ENCODE results near the gene CCNB2.
"Not testable (repeated sequence)": the region's sequence is repeated elsewhere in the genome, so short reads cannot be mapped to it uniquely, and the experiment has no call there.

CCNB2 gene

GRCh38 chr15:59143281-59143680, 38.3 kb downstream of the CCNB2 start:
- 0 out of 2 replicates have a peak, but pooled peaks cover 3% of the 10 kb centered on the region for H4K20me1 ChIP-seq (ENCODE audit: low read depth, low read length)
- peaks cover 36% of the 10 kb centered on the region for H3F3A ChIP-seq (ENCODE audit: insufficient read depth)
- H3K4me3 ChIP-seq (ENCODE audit: insufficient read depth, low read length, poor library complexity, severe bottlenecking), result no peak overlapping the region
- no peaks in the 10 kb centered on the region for H3K9me2 ChIP-seq (replicated peaks; ENCODE audit: insufficient read depth, low read length)
- H3K27me3 ChIP-seq (ENCODE audit: low read length), result no peaks in the 10 kb centered on the region
- no peak overlapping the region for H3K9ac ChIP-seq (ENCODE audit: low read length)
- peaks cover 24% of the 10 kb centered on the region for H3K36me3 ChIP-seq (ENCODE audit: low read length)
- 0 out of 2 replicates have a peak, but pooled peaks cover 3% of the 10 kb centered on the region for H3K79me2 ChIP-seq (ENCODE audit: insufficient read depth, low read length)
- H2AFZ ChIP-seq (ENCODE audit: low read depth, low read length, severe bottlenecking), result no peak overlapping the region
- H3K4me2 ChIP-seq (ENCODE audit: low read depth, low read length, poor library complexity, severe bottlenecking), result no peak overlapping the region
- no peaks in the 10 kb centered on the region for H3K9me3 ChIP-seq (ENCODE audit: insufficient read depth, low read length)
- H3K27ac ChIP-seq (ENCODE audit: low read depth, low read length), result no peak overlapping the region
- TF ChIP-seq CTCF (IDR thresholded peaks at IDR 0.05; ENCODE audit: insufficient read depth, low read length, poor library complexity, severe bottlenecking), result no peak
- no peak for TF ChIP-seq EZH2phosphoT487 (conservative IDR thresholded peaks at IDR 0.05; ENCODE audit: low read length)

GRCh38 chr15:59144594-59144993, 39.6 kb downstream of the CCNB2 start:
- H3K4me3 ChIP-seq (ENCODE audit: insufficient read depth, low read length, poor library complexity, severe bottlenecking); H3K4me2 ChIP-seq (ENCODE audit: low read depth, low read length, poor library complexity, severe bottlenecking); H3K9me2 ChIP-seq (replicated peaks; ENCODE audit: insufficient read depth, low read length); H3K27ac ChIP-seq (ENCODE audit: low read depth, low read length); H3K9ac ChIP-seq (ENCODE audit: low read length); H3K27me3 ChIP-seq (ENCODE audit: low read length); H3K9me3 ChIP-seq (ENCODE audit: insufficient read depth, low read length); H3K79me2 ChIP-seq (ENCODE audit: insufficient read depth, low read length); H2AFZ ChIP-seq (ENCODE audit: low read depth, low read length, severe bottlenecking); H4K20me1 ChIP-seq (ENCODE audit: low read depth, low read length): not testable (repeated sequence)
- Histone ChIP-seq H3F3A (ENCODE audit: insufficient read depth) (peaks cover 37% of the 10 kb centered on the region), H3K36me3 (ENCODE audit: low read length) (peaks cover 29% of the 10 kb centered on the region)

- H3K36me3 ChIP-seq (ENCODE audit: low read length), result peaks cover 31% of the 10 kb centered on the region
- H3K27ac ChIP-seq (ENCODE audit: low read depth, low read length), result no peak overlapping the region
- no peaks in the 10 kb centered on the region for H3K9me3 ChIP-seq (ENCODE audit: insufficient read depth, low read length)
- no peak overlapping the region for H2AFZ ChIP-seq (ENCODE audit: low read depth, low read length, severe bottlenecking)
- no peaks in the 10 kb centered on the region for H3K27me3 ChIP-seq (ENCODE audit: low read length)
- no peak overlapping the region for H3K4me2 ChIP-seq (ENCODE audit: low read depth, low read length, poor library complexity, severe bottlenecking)
- H3K4me3 ChIP-seq (ENCODE audit: insufficient read depth, low read length, poor library complexity, severe bottlenecking), result no peak overlapping the region
- no peaks in the 10 kb centered on the region for H3K9me2 ChIP-seq (replicated peaks; ENCODE audit: insufficient read depth, low read length)
- H4K20me1 ChIP-seq (ENCODE audit: low read depth, low read length), result 0 out of 2 replicates have a peak, but pooled peaks cover 3% of the 10 kb centered on the region
- TF ChIP-seq EZH2phosphoT487 (conservative IDR thresholded peaks at IDR 0.05; ENCODE audit: low read length) (no peak), CTCF (IDR thresholded peaks at IDR 0.05; ENCODE audit: insufficient read depth, low read length, poor library complexity, severe bottlenecking) (no peak)
- no peak overlapping the region for H3K9ac ChIP-seq (ENCODE audit: low read length)
- H3F3A ChIP-seq (ENCODE audit: insufficient read depth), result peaks cover 28% of the 10 kb centered on the region
- H3K79me2 ChIP-seq (ENCODE audit: insufficient read depth, low read length), result 0 out of 2 replicates have a peak, but pooled peaks cover 3% of the 10 kb centered on the region
Measured at GRCh38 chr15:59147666-59148065, 42.7 kb downstream of the CCNB2 start.

GRCh38 chr15:59148153-59148833, 43.3 kb downstream of the CCNB2 start:
- Histone ChIP-seq H4K20me1 (ENCODE audit: low read depth, low read length) (0 out of 2 replicates have a peak, but pooled peaks cover 3% of the 10 kb centered on the region), H3F3A (ENCODE audit: insufficient read depth) (peaks cover 24% of the 10 kb centered on the region), H3K9me3 (ENCODE audit: insufficient read depth, low read length) (no peaks in the 10 kb centered on the region), H3K27me3 (ENCODE audit: low read length) (no peaks in the 10 kb centered on the region), H3K4me3 (ENCODE audit: insufficient read depth, low read length, poor library complexity, severe bottlenecking) (no peak overlapping the region), H3K4me2 (ENCODE audit: low read depth, low read length, poor library complexity, severe bottlenecking) (no peak overlapping the region), H3K79me2 (ENCODE audit: insufficient read depth, low read length) (0 out of 2 replicates have a peak, but pooled peaks cover 3% of the 10 kb centered on the region), H3K36me3 (ENCODE audit: low read length) (peaks cover 38% of the 10 kb centered on the region), H3K27ac (ENCODE audit: low read depth, low read length) (no peak overlapping the region), H3K9ac (ENCODE audit: low read length) (no peak overlapping the region), H3K9me2 (replicated peaks; ENCODE audit: insufficient read depth, low read length) (no peaks in the 10 kb centered on the region), H2AFZ (ENCODE audit: low read depth, low read length, severe bottlenecking) (no peak overlapping the region)
- TF ChIP-seq CTCF (IDR thresholded peaks at IDR 0.05; ENCODE audit: insufficient read depth, low read length, poor library complexity, severe bottlenecking), result no peak
- TF ChIP-seq EZH2phosphoT487 (conservative IDR thresholded peaks at IDR 0.05; ENCODE audit: low read length), result no peak
